GM18907 (cell line): ENCODE data around the gene SNX14.

Experiments
- ATAC-seq: cut with Tn5 transposase; IDR thresholded peaks from one replicate; pipeline ENCODE4 v1.9.1; 2021; ENCODE audit warnings: mild to moderate bottlenecking, moderate library complexity; ENCODE audit not compliant: unreplicated experiment

SNX14 gene

GRCh38 chr6:85516168-85516567 lies 77.5 kb downstream of the SNX14 start:
- ATAC-seq = no peak

GRCh38 chr6:85506441-85507093 lies 87.1 kb downstream of the SNX14 start:
- no peak for ATAC-seq

GRCh38 chr6:85498596-85499258 lies 94.9 kb downstream of the SNX14 start:
- ATAC-seq = no peak

- no peak for ATAC-seq
These were observed 96.8 kb downstream of the SNX14 start for GRCh38 chr6:85496856-85497255.

- ATAC-seq = no peak
These were observed 97.6 kb downstream of the SNX14 start for GRCh38 chr6:85496009-85496579.

GRCh38 chr6:85494547-85495536 lies 98.8 kb downstream of the SNX14 start:
- no peak for ATAC-seq

- ATAC-seq = no peak
These were observed 100.3 kb downstream of the SNX14 start for GRCh38 chr6:85493389-85493788.

- no peak for ATAC-seq
These were observed 103.0 kb downstream of the SNX14 start for GRCh38 chr6:85490516-85491248.

- no peak for ATAC-seq
These were observed 108.7 kb downstream of the SNX14 start for GRCh38 chr6:85484948-85485347.

- no peak for ATAC-seq
These were observed 109.8 kb downstream of the SNX14 start for GRCh38 chr6:85483846-85484245.

GRCh38 chr6:85482905-85483700 lies 110.6 kb downstream of the SNX14 start:
- peak; percentile 91 for ATAC-seq

- ATAC-seq = no peak
These were observed 111.3 kb downstream of the SNX14 start for GRCh38 chr6:85482206-85482904.

GRCh38 chr6:85479208-85479607 lies 114.5 kb downstream of the SNX14 start:
- ATAC-seq = no peak

GRCh38 chr6:85476532-85476931 lies 117.1 kb downstream of the SNX14 start:
- no peak for ATAC-seq

GRCh38 chr6:85473748-85474147 lies 119.9 kb downstream of the SNX14 start:
- no peak for ATAC-seq

- no peak for ATAC-seq
These were observed 120.9 kb downstream of the SNX14 start for GRCh38 chr6:85472744-85473143.

- no peak for ATAC-seq
These were observed 123.6 kb downstream of the SNX14 start for GRCh38 chr6:85470023-85470410.

- ATAC-seq = no peak
These were observed 124.2 kb downstream of the SNX14 start for GRCh38 chr6:85469276-85470022.
